ENCODE results near the gene PSMC4.

GRCh38 chr19:39996811-39997637, 26.1 kb downstream of the PSMC4 start, which contains the start of gene ZNF546:
- TF ChIP-seq CTCF (conservative IDR thresholded peaks at IDR 0.05; ENCODE audit: low read depth, low read length) (no peak), EZH2phosphoT487 (IDR thresholded peaks at IDR 0.05; ENCODE audit: borderline replicate concordance, low read length) (no peak)

Measured in PC-3 (cell line).